ENCODE results near the gene CLEC3B.
"Not testable (repeated sequence)": the region's sequence is repeated elsewhere in the genome, so short reads cannot be mapped to it uniquely, and the experiment has no call there.

CLEC3B gene

GRCh38 chr3:45066109-45066801 is 40.2 kb downstream of the CLEC3B start:
- DNase-seq (ENCODE audit: low read depth) = no peak

- DNase-seq (ENCODE audit: low read depth) = no peak
Measured at GRCh38 chr3:45067486-45067885, 41.4 kb downstream of the CLEC3B start.

GRCh38 chr3:45067941-45068340 is 41.8 kb downstream of the CLEC3B start:
- DNase-seq (ENCODE audit: low read depth) = no peak

GRCh38 chr3:45071075-45071474 is 45.0 kb downstream of the CLEC3B start:
- no peak for DNase-seq (ENCODE audit: low read depth)

- no peak for DNase-seq (ENCODE audit: low read depth)
Measured at GRCh38 chr3:45075821-45076625, 49.9 kb downstream of the CLEC3B start.

- not testable (repeated sequence) for DNase-seq (ENCODE audit: low read depth)
Measured at GRCh38 chr3:45078256-45078655, 52.2 kb downstream of the CLEC3B start.

GRCh38 chr3:45078910-45079522 is 52.9 kb downstream of the CLEC3B start:
- no peak for DNase-seq (ENCODE audit: low read depth)

- no peak for DNase-seq (ENCODE audit: low read depth)
Measured at GRCh38 chr3:45079715-45080114, 53.6 kb downstream of the CLEC3B start.

GRCh38 chr3:45080824-45081223 is 54.7 kb downstream of the CLEC3B start:
- DNase-seq (ENCODE audit: low read depth) = no peak

- DNase-seq (ENCODE audit: low read depth) = no peak
Measured at GRCh38 chr3:45081506-45082141, 55.5 kb downstream of the CLEC3B start.

GRCh38 chr3:45082142-45082538 is 56.0 kb downstream of the CLEC3B start:
- DNase-seq (ENCODE audit: low read depth) = no peak

- DNase-seq (ENCODE audit: low read depth) = no peak
Measured at GRCh38 chr3:45083023-45083422, 56.9 kb downstream of the CLEC3B start.

- no peak for DNase-seq (ENCODE audit: low read depth)
Measured at GRCh38 chr3:45084361-45084760, 58.3 kb downstream of the CLEC3B start.

- no peak for DNase-seq (ENCODE audit: low read depth)
Measured at GRCh38 chr3:45084820-45085816, 59.0 kb downstream of the CLEC3B start.

Measured in stimulated activated CD4-positive, alpha-beta T cell treated with anti-CD3 and anti-CD28 coated beads, Interleukin-2, amount 100 ng/mL, for 4 hours (primary cell).